ENCODE data around the gene PLXNA4.

GRCh38 chr7:132181371-132181770 lies 394.9 kb downstream of the PLXNA4 start:
- TF ChIP-seq CTCF (IDR thresholded peaks at IDR 0.05): no peak
- TF ChIP-seq POLR2A (IDR thresholded peaks at IDR 0.05): no peak

Measured in lower leg skin (tissue), 3 donors.